Activated CD4-positive, CD25-positive, alpha-beta regulatory T cell treated with anti-CD3 and anti-CD28 coated beads, Interleukin-2, amount 50 U/mL, for 24 hours (primary cell): Measurements from ENCODE around the gene ALDH16A1.

Experiments
- ATAC-seq, 2 donors: fragments of 150-1000 bp; cut with Tn5 transposase; one replicate each; pipeline ENCODE4 v1.10.0; 2021; ENCODE audit warnings: mild to moderate bottlenecking in 1 of 2, moderate library complexity in 1 of 2

Gene ALDH16A1

DNA sequence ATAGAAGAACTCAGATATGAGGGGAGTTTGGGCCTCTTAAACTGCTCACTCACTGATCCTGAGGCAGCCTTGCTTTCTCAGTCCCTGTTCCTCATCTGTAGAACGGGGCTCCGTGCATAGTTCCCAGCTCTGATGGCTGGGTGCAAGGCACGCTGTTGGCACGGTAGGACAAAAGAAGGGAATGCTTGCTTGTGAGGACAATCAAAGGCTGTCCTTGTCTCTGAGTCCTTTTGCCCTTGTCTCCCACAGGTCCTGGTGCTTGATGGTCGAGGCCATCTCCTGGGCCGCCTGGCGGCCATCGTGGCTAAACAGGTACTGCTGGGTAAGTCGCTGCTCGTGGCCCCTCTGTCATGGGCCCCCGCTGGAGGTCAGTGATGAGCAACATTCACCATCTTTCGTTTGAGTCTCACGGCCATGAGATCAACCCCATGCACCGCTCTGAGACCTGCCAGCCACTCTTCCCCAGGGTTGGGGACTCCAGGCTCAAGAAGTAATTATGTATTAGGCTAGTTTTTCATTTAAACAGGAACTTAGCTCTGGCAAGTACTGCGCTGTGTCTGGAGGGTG, 36.7 kb downstream of the ALDH16A1 start:
- ATAC-seq = peak in 1 of 2 donors; percentile 3

DNA sequence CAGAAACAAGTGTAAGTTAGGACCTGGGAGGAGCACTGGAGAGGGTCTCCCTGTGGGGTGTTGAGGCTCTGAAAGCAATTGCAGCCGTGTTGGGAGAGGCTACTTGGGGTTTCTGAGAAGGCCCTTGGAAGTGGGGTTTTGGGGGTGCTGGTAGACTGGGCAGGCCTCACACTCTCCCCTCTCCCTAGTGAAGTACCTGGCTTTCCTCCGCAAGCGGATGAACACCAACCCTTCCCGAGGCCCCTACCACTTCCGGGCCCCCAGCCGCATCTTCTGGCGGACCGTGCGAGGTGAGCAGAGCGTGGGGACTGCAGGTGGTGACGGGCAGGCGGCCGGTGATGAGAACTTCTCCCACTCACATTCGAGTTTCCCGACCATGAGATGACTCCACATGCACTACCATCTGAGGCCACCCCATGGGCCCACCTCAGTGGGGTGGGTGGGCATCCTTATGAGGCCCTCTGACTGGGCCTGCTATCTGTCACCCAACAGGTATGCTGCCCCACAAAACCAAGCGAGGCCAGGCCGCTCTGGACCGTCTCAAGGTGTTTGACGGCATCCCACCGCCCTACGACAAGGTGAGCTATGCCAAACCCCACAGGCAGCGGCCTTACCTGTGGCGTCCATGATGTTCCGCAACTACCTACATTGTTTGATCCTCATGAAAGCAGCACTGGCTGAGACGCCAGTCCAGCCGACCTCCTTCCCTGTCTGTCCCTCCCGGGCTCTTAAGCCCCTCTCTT, 37.4 kb downstream of the ALDH16A1 start:
- no peak for ATAC-seq

DNA sequence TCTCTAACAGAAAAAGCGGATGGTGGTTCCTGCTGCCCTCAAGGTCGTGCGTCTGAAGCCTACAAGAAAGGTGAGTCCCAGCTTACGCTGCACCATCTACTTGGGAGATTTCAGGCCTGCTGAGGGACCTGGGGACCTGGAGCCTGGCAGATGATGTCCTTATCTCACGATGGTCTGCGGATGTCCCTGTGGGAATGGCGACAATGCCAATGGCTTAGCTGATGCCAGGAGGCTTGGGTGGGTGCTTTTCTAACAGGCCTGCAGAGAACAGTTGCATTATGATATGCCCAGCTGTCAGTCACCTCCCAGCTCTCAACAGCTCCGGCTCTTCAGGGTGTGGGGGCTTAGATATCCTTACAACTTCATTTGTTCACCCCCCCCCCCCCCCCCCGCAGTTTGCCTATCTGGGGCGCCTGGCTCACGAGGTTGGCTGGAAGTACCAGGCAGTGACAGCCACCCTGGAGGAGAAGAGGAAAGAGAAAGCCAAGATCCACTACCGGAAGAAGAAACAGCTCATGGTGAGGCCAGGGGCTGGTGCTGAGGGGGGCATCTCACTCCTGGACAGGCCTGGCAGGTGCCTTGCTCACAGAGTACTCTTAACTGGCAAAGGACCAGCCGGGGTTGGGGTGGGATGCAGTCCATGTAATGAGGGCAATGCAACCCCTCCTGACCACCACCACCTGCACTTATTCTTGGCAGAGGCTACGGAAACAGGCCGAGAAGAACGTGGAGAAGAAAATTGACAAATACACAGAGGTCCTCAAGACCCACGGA, 38.2 kb downstream of the ALDH16A1 start:
- no peak for ATAC-seq

DNA sequence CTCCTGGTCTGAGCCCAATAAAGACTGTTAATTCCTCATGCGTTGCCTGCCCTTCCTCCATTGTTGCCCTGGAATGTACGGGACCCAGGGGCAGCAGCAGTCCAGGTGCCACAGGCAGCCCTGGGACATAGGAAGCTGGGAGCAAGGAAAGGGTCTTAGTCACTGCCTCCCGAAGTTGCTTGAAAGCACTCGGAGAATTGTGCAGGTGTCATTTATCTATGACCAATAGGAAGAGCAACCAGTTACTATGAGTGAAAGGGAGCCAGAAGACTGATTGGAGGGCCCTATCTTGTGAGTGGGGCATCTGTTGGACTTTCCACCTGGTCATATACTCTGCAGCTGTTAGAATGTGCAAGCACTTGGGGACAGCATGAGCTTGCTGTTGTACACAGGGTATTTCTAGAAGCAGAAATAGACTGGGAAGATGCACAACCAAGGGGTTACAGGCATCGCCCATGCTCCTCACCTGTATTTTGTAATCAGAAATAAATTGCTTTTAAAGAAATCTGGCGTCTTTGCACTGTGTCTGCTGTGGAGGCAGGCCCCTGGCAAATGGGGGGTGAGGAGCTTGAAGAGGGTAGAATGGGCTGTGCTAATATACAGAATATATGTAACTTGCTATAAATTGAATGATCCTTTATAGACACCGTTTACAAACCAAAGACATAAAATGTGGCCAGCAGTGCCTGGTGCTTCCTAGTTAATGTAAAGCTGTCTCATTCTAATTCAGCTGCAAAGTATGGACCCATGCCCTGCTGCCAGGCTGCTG, 39.0 kb downstream of the ALDH16A1 start:
- no peak for ATAC-seq

DNA sequence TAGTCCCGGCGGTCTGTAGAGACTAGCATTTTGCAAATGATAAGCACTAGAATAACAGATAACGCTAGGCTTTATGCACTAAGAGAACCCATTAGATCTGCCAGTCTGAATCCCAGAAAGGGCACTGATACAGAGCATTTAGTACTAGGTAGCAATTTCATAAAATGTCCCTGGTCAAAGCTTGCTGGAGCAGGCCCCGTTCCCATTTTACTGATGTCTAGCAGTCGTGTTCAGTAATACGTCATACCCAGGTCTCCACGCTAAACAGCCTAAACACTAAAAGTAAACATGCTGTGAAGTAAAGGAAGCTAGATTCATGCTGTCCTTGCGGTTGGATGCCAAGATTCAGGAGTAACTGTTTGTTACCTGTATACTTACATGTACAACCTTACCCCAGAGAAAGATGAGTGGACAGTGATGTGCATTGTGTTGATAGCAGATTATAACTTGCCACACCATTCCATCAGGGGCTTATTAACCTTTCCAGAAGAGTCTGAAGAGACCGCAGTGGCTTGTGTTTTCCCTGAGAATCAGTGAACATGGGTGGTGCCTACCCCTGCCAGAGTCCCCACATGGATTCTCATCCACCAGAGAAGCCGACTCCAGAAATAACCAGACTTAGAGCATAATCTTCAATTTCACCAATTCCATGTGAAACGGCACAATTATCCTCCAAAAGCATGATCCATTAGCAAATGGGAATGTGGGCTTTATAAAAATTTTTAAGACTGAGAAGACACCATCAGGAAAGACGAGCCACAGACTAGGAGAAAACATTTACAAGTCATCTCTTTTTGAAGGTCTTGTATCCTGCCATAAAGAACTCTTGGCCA, 39.8 kb downstream of the ALDH16A1 start:
- ATAC-seq = no peak

DNA sequence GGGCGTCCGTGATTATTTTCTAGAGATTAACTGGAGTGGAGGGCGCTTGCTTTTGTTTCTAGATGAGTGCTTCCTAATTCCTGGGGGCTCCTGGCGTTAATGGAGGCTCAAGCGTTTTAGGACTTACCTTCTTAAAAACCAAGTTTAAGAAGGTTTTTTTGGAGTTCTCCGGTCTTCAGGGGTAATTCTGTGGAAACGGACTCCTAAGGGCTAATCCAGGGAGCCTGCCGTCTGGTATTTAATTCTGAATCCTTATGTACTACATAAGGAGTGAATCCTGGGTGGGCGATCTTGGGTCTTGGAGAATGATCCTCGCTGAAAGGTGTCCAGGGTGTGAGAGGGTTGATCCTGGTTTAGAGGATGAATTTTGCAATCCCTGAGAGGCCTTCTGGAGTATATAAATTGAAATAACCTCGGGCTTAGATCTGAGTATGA, 43.6 kb downstream of the ALDH16A1 start:
- no peak for ATAC-seq

DNA sequence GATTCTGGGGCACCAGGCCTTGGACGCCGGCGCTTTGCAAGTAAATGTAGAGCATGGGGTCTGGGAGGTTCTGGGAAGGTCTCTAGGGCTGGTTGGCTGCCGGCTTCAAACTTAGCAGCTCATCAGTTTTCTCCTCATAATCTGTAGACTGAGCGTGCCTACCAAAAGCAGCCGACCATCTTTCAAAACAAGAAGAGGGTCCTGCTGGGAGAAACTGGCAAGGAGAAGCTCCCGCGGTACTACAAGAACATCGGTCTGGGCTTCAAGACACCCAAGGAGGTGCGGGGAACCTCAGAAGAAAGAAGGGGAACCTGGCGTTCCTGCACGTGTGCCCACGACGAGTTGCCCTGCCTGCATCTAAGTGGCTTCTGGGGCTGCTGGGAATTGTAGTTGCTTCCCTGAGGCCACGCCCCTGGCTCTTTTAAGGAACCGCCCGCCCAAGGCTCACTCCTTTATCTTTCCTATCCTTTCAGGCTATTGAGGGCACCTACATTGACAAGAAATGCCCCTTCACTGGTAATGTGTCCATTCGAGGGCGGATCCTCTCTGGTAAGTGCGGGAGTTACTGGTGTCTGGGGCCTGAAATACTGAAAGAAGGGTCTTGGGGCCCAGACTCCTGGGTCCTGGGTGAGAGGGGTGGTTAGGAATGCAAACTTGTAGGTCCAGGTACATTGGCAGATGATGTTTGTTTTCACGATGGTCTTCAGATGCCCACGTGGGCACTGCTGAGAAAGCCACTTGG, 44.2 kb downstream of the ALDH16A1 start:
- no peak for ATAC-seq

DNA sequence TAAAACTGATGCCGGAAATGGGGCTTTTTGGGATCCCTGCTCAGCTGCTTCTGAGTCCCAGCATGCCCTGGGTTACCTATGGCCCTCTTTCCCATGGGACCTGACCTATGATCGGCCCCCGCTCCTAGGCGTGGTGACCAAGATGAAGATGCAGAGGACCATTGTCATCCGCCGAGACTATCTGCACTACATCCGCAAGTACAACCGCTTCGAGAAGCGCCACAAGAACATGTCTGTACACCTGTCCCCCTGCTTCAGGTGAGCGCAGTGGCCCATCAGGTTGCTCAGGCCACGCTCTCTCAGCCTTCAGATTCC, 44.7 kb downstream of the ALDH16A1 start:
- no peak for ATAC-seq

DNA sequence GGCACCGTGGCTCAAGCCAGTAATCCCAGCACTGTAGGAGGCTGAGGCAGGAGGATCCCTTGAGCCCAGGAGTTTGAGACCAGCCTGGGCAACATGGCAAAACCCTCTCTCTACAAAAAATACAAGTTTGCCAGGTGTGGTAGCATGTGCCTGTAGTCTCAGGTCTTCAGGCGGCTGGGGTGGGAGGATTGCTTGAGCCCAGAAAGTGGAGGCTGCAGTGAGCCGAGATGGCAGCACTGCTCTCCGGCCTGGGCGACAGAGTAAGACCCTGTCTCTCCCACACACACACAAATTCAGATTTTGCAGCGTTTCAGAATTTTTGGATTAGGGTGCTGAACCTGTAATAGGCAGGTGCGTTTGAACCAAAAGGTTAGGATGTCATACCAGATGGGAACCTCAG, 45.5 kb downstream of the ALDH16A1 start:
- ATAC-seq = no peak

DNA sequence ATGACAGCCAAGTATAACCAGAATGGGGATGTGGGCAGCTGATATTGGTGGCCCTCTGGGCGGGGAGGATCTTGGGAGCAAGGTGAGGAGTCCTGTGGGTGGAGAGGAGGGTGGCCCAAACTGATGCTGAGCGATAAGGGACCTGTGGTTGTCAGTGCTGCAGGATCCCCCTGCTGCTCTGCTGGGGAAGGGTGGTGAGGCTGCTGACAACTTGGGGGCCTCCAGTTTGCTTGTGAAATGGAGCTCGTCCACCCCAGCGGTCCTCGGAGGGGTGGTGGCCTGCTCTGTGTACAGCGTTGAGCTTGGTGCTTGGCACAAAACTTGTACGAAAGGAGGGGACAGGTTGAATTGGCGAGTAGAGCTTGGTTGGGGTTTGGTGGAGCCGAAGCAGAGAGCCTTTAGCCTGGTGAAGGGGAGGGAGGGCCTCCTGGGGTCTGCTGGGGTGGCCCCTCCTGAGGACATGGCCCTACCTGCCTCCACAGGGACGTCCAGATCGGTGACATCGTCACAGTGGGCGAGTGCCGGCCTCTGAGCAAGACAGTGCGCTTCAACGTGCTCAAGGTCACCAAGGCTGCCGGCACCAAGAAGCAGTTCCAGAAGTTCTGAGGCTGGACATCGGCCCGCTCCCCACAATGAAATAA, 46.1 kb downstream of the ALDH16A1 start:
- ATAC-seq = no peak

DNA sequence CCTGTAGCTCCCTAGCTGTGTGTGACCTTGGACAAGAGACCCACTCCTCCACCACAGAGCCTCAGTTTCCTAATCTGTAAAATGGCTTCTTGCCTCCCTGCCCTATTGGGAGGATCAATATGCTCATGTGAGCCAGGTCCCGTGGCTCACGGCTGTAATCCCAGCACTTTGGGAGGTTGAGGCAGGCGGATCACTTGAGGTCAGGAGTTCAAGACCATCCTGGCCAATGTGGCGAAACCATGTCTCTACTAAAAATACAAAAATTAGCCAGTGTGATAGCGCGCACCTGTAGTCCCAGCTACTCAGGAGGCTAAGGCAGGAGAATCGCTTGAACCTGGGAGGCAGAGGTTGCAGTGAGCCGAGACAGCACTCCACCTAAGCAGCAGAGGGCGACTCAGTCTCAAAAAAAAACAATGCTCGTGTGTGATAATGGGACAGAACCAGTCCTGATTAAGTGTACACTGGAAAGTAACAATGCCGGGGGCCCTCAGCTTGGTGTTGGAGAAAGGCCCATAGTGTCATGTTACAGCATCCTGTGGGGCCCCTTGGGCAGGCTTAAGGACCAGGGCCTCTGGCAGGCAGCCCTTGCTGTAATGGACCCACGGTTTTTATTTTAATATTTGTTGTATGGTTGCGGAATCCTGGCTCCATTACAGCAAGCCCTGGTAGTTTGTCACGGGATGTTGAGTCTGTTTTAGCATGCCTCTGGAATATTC, 50.0 kb downstream of the ALDH16A1 start:
- ATAC-seq = peak; percentile 29 to 36

DNA sequence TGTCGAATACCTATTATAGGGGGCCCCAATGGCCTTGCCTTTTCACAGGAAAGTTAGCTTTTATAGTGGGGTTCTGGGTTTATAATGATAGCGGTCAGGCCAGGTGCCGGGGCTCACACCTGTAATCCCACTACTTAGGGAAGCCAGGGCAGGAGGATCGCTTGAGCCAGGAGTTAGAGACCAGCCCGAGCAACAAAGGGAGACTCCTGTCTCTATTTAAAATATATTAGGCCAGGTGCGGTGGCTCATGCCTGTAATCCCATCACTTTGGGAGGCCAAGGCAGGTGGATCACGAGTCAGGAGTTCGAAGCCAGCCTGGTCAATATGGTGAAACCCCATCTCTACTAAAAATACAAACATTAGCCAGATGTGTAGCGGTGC, 50.5 kb downstream of the ALDH16A1 start:
- no peak for ATAC-seq

DNA sequence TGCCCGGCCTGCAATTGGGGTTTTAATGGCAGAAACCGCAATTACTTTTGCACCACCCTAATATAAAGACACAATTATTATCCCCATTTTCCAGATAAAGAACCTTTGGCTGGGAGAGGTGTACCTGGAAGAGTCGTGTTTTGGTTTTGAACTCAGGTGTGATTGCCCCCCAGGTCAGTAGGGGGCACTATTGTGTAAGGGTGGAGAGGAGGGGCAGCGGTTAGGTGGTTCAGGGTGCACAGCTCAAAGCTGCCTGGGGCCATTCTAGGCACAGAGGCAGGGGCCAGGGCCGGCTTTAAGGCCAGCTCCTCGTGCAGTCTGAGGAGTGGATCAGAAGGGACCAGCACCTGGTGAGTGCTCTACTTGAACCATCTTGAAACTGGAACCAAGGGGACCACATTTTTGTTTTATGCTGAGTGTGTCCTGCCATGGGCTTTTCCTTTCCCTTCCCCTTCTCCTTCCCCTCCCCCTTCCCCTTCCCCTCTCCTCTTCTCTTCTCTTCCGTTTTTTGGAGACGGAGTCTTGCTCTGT, 53.6 kb downstream of the ALDH16A1 start:
- peak; percentile 65 to 73 for ATAC-seq

DNA sequence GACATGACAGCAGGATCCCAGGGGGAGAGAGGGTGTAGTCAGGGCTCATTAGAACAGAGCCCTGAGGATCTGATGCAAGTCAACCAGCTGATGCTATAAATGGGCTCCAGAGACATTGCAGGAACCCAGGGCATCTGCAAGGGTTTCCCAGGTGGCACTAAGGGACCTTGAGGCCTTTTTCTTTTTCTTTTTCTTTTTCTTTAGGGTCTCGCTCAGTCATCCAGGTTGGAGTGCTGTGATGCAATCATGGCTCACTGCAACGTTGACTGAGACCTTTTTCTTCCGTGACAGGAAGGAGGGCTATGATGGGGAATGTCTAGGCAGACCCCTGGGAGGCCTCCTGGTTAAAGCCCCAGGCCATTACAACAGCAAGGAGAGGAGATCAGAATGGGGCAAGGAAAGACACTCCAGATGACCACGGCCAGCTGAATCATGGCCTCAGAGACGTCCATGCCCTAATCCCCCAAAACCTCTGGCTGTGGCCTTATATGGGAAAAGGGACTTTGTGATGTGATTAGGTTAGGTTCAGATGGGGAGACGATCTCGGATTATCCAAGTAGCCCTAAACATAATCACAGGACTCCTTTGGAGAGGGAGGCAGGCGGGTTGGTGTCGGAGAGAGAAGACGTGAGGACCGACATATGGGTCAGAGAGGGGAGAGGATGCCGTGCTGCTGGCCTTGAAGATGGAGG, 54.9 kb downstream of the ALDH16A1 start:
- ATAC-seq = no peak

DNA sequence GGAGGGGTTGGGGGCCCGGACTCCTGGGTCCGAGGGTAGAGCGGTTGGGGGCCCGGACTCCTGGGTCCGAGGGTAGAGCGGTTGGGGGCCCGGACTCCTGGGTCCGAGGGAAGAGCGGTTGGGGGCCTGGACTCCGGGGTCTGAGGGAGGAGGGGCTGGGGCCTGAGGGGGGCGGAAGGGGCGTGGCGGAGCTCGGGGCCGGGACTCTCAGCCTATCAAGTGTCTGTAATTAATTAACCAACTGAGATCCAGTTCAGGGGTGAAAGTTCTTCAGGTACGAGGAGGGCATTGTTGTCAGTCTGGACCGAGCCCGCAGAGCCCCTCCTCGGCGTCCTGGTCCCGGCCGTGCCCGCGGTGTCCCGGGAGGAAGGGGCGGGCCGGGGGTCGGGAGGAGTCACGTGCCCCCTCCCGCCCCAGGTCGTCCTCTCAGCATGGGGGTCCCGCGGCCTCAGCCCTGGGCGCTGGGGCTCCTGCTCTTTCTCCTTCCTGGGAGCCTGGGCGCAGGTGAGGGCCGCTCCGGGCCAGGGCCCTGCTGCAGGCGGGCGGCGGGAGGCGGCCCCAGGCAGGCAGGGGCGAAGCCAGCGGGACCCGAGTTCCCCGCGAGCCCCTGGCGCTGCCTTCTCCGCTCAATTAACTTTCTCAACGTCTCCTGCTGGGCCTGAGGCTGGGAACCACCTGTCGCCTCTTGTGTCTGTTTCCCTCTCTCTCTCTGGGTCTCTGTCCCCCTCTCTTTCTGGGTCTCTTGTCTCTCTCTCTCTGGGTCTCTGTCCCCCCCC, 60.1 kb downstream of the ALDH16A1 start:
- peak; percentile 67 to 70 for ATAC-seq

DNA sequence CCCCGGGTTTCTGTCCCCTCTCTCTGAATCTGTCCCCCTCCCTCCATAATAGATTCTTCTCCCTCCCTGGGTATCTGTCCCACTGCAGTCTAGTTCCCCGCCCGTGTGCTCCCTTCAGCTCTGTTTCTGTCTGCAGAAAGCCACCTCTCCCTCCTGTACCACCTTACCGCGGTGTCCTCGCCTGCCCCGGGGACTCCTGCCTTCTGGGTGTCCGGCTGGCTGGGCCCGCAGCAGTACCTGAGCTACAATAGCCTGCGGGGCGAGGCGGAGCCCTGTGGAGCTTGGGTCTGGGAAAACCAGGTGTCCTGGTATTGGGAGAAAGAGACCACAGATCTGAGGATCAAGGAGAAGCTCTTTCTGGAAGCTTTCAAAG, 60.7 kb downstream of the ALDH16A1 start:
- peak in 1 of 2 donors; percentile 18 for ATAC-seq

DNA sequence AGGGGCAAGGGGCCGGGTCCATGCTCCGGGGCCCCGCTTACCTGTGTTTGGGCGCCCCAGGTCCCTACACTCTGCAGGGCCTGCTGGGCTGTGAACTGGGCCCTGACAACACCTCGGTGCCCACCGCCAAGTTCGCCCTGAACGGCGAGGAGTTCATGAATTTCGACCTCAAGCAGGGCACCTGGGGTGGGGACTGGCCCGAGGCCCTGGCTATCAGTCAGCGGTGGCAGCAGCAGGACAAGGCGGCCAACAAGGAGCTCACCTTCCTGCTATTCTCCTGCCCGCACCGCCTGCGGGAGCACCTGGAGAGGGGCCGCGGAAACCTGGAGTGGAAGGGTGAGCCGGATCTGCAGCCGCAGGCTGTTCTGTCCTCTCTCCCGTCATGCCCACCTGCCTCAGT, 61.1 kb downstream of the ALDH16A1 start:
- ATAC-seq = no peak

DNA sequence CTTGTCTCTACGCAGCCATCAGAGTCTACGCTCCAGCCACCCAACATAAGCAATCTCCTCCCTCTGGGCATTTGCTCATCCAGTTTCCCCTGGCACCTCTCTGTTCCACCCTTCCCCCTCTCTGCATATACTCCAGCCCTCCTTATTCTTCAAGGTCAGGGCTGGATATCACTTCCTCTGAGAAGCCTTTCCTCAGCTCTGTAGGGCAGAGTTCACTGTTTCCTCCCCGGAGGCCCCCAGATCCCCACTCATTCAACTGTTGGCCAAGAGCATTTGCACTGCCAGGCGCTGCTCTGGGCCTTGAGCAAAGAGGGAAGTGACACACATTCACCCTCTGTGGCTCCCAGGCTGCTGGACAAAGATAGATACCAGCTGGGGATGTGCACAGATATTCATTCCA, 62.7 kb downstream of the ALDH16A1 start:
- ATAC-seq = no peak

DNA sequence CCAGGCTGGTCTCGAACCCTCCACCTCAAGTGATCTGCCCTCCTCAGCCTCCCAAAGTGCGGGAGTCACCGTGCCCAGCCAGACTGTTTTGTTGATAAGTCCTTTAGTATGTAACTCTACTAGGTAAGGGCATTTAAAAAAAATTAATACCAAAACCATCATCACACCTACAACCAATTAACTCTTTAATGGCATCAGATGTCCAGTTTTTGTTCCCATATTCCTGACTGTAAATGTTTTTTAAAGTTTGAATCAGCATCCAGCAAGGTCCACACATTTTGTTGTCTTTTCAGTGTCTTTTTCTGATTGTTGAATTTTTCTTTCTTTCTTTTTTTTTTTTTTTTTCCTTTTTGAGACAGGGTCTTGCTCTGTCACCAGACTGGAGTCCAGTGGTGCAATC, 65.0 kb downstream of the ALDH16A1 start:
- no peak for ATAC-seq
